Progenitor cell of endocrine pancreas (in vitro differentiated cells): ENCODE measurements around the gene SCRT2. TPM values are rescaled to one million over a fixed set of nuclear protein-coding genes. Genes with fewer than 3 reads are reported as not detected.

Experiments
- DNase-seq: peaks from one replicate; pipeline ENCODE4 v3.0.0; 2021; ENCODE audit warnings: low spot score; ENCODE audit not compliant: unreplicated experiment
- H3K27ac Mint-ChIP-seq: 2 replicates; pipeline ENCODE4 v1.8.0; 2021; ENCODE audit warnings: mild to moderate bottlenecking, moderate library complexity, mixed read lengths
- H3K27me3 Mint-ChIP-seq: 2 replicates; pipeline ENCODE4 v1.8.0; 2021; ENCODE audit warnings: mixed read lengths
- H3K36me3 Mint-ChIP-seq: 2 replicates; pipeline ENCODE4 v1.8.0; 2022; ENCODE audit warnings: mixed read lengths; ENCODE audit not compliant: insufficient read depth
- H3K4me1 Mint-ChIP-seq: 2 replicates; pipeline ENCODE4 v1.8.0; 2021; ENCODE audit warnings: low read depth, mixed read lengths
- H3K4me3 Mint-ChIP-seq: 2 replicates; pipeline ENCODE4 v1.8.0; 2021; ENCODE audit warnings: low read depth, mild to moderate bottlenecking, moderate library complexity, mixed read lengths
- H3K9me3 Mint-ChIP-seq: 2 replicates; pipeline ENCODE4 v1.8.0; 2021; ENCODE audit warnings: low read depth, mixed read lengths
- total RNA-seq: library from RNA; stranded (reverse); gene quantifications from 2 replicates; pipeline ENCODE4 v1.2.1, GENCODE V29; 2021
- TF ChIP-seq, protein P1 (sequence below): fragments of 200-600 bp; sonication (generic); IDR thresholded peaks from one replicate; pipeline ENCODE4 v1.5.0; 2021; ENCODE audit warnings: antibody characterized with exemption, mild to moderate bottlenecking; ENCODE audit not compliant: unreplicated experiment

SCRT2 gene
- total RNA-seq, 1 donor from 2014 or later = not detected

DNA sequence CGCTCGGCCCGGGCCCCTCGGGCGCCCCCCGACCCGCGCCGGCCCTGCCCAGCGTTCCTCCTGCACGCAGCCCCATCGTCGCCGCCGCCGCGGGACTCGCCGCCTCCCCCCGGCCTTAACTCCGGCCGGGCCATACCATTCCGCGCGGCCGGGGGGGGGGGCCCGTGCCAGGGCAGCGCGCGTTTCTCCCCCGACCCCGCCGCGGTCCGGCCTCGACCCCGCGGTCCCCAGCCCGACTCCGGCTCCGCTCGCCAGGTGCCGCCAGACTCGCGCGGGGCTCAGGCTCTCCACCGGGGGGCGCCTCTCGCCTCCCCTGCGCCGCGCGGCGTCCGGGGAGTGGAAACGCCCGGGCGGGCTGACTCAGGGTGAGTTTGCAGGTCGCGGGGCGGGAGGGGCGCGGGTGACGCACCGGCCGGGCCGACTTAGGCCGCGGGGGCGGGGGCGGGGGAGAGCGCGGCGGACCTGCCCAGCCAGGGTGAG lies 22.5 kb downstream of the SCRT2 start, which contains the start of gene SRXN1:
Gene SRXN1, minus strand, starts transcription at position 91 of the 480 bp plus-strand sequence. Its CDS starts 15 bp downstream, at position 76.
- peak; percentile 88 for DNase-seq
- H3K27me3 Mint-ChIP-seq = peaks cover 39% of the 10 kb centered on the region
- H3K27ac Mint-ChIP-seq = peak within 1 kb of the TSS; percentile 85
- peaks cover 14% of the 10 kb centered on the region for H3K36me3 Mint-ChIP-seq
- no peaks in the 10 kb centered on the region for H3K9me3 Mint-ChIP-seq
- peaks cover 12% of the 10 kb centered on the region for H3K4me1 Mint-ChIP-seq
- TF ChIP-seq, protein P1, sequence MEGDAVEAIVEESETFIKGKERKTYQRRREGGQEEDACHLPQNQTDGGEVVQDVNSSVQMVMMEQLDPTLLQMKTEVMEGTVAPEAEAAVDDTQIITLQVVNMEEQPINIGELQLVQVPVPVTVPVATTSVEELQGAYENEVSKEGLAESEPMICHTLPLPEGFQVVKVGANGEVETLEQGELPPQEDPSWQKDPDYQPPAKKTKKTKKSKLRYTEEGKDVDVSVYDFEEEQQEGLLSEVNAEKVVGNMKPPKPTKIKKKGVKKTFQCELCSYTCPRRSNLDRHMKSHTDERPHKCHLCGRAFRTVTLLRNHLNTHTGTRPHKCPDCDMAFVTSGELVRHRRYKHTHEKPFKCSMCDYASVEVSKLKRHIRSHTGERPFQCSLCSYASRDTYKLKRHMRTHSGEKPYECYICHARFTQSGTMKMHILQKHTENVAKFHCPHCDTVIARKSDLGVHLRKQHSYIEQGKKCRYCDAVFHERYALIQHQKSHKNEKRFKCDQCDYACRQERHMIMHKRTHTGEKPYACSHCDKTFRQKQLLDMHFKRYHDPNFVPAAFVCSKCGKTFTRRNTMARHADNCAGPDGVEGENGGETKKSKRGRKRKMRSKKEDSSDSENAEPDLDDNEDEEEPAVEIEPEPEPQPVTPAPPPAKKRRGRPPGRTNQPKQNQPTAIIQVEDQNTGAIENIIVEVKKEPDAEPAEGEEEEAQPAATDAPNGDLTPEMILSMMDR = peak; percentile 72
- peak within 1 kb of the TSS; percentile 73 for H3K4me3 Mint-ChIP-seq

DNA sequence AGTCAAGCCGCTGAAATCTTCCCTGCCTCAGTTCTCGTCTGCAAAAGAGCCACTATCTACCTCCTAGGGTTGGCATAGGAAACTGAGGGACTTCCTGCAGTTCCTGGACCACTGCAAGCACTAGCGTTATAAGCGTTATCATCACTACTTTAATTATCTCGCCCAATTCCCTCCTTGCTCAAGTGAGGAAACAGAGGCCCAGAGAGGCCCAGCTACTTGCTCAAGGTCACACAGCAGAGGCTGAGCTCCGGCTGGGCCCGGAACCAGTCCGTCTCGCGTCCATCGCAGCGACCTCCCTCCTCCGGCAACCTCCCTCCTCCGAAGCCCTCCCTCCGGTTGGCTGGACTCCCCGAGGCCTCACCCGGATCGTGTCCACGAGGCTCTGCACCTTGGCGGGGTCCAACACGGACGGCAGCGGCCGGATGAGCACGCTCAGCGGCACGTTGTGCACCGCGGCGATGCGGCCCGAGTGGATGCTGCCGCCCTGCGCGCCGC lies 22.9 kb downstream of the SCRT2 start:
- TF ChIP-seq, protein P1 = no peak
- peaks cover 12% of the 10 kb centered on the region for H3K4me1 Mint-ChIP-seq
- H3K27ac Mint-ChIP-seq = peak overlapping the region; percentile 46
- DNase-seq = no peak
- peak overlapping the region; percentile 73 for H3K4me3 Mint-ChIP-seq
- H3K9me3 Mint-ChIP-seq = no peaks in the 10 kb centered on the region
- peaks cover 34% of the 10 kb centered on the region for H3K27me3 Mint-ChIP-seq
- H3K36me3 Mint-ChIP-seq = peaks cover 18% of the 10 kb centered on the region

DNA sequence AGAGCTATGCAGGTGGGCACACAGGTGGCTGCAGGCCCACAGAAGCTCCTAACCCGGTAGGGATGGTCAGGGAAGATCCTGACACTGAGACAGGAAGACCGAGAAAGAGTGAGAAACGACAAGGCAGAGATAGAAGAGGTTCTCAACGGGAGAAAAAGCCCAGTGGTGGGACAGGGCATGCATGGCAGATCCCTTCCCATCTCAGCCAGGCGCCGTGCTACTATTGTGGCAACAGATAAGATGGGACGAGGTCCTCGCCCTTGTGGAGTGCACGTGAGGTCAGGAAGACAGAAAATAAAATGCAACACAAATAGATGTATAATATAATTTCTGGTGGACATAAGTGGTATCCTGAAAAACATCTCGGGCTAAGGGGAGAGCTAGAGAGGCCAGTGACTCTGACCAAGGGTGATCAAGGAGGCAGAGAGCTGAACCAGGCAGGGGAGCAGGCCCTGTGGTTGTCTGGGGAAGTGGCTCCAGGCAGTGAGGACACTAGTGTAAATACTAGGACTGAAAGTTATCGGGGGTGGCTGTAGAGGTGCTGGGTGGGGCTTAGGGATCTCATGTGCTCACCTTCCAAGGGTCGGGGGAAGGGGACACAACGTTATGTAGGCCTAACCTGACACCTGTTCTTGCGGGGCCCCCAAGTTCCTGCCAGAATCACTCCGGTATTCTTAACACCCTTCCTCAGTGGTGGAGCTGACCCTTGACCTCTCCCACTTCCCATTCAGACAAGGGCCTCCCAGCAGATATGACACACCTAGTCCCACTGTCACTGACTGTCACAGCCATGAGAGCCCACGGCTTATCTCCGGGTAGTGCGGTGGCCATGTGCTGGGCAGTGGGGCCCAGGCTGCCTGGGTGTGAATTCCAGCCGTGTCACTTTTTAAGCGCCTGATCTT lies 23.6 kb downstream of the SCRT2 start:
- Mint-ChIP-seq H3K36me3 (peaks cover 18% of the 10 kb centered on the region), H3K4me1 (peaks cover 12% of the 10 kb centered on the region), H3K4me3 (peak overlapping the region; percentile 73), H3K27ac (peak overlapping the region; percentile 46), H3K27me3 (peaks cover 28% of the 10 kb centered on the region), H3K9me3 (no peaks in the 10 kb centered on the region)
- TF ChIP-seq, protein P1 = no peak
- no peak for DNase-seq

DNA sequence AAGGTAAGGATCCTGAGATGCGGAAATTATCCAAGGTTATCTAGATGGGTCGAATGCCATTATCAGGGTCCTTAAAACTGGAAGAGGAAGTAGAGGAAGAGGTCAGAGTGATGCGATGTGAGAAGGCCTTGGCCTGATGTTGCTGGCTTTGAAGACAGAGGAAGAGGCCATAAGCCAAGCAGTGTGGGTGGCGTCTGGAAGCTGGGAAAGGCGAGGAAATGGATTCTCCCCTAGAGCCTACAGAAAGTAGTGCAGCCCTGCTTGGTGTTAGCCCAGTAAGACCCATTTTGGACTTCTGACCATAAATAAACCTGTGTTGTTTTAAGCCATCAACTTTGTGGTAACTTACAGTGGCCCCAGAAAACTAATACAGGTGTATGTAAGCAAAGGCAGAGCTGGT lies 24.6 kb downstream of the SCRT2 start:
- peaks cover 14% of the 10 kb centered on the region for H3K4me1 Mint-ChIP-seq
- peaks cover 20% of the 10 kb centered on the region for H3K27me3 Mint-ChIP-seq
- H3K4me3 Mint-ChIP-seq = peak overlapping the region; percentile 73
- H3K9me3 Mint-ChIP-seq = no peaks in the 10 kb centered on the region
- TF ChIP-seq, protein P1 = peak; percentile 13
- H3K36me3 Mint-ChIP-seq = peaks cover 18% of the 10 kb centered on the region
- no peak for DNase-seq
- H3K27ac Mint-ChIP-seq = no peak overlapping the region

DNA sequence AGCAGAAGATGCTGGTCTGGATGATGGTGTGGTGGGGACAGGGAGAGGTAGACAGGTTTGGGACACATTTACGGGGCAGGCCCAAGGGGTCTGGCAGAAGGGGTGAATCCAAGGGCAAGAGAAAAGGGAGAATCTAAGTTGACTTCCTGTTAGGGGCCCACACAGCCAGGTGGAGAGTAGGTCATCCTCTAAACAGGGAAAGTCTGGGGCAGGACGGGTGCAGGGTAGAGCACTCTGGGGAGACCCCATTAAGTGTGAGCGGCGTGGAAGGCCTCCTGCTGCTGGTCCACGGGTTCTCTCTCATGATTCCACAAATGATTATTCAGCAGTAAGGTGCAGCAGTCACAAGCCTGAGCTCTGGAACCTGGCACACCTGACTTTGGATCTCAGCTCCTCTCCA lies 25.3 kb downstream of the SCRT2 start:
- H3K4me1 Mint-ChIP-seq = peaks cover 16% of the 10 kb centered on the region
- no peak overlapping the region for H3K27ac Mint-ChIP-seq
- H3K36me3 Mint-ChIP-seq = peaks cover 18% of the 10 kb centered on the region
- TF ChIP-seq, protein P1 = no peak
- DNase-seq = no peak
- no peaks in the 10 kb centered on the region for H3K9me3 Mint-ChIP-seq
- peaks cover 13% of the 10 kb centered on the region for H3K27me3 Mint-ChIP-seq
- H3K4me3 Mint-ChIP-seq = no peak overlapping the region
